HEK293T (cell line): ENCODE measurements around the gene FRS2.

ENCODE experiments used
- FOXM1 ChIP-seq: fragments of 450-650 bp; IDR thresholded peaks from 2 replicates; pipeline ENCODE4 v1.6.1; 2017; ENCODE audit warnings: mild to moderate bottlenecking, borderline replicate concordance
- HDGF ChIP-seq: fragments of 450-650 bp; IDR thresholded peaks from 2 replicates; pipeline ENCODE4 v1.6.1; 2017; ENCODE audit warnings: antibody characterized with exemption, borderline replicate concordance
- SP1 ChIP-seq: fragments of 450-650 bp; IDR thresholded peaks from 2 replicates; pipeline ENCODE4 v1.6.1; 2017
- SUZ12 ChIP-seq: fragments of 450-650 bp; IDR thresholded peaks from 2 replicates; pipeline ENCODE4 v1.6.1; 2016; ENCODE audit warnings: mild to moderate bottlenecking

DNA sequence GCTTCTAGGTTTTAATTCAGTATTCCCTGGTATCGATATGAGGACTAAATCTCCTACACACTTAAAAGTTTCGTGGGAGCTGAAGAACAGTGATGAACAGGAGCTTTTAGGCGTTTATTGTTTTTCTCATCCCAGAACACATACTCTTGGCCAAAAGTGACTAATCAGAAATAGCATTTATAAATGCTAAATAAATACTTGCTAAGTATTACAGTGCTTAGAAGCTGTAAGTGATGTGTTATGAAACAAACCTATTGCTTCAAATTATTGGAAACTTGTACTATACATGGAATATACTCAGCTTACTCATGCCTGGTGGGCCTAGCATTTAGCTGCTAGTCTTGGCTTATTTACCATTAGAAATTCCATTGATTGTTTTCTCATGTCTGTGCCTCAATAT, 24.9 kb downstream of the FRS2 start:
- TF ChIP-seq FOXM1 = no peak
- TF ChIP-seq SUZ12 = no peak
- no peak for TF ChIP-seq SP1
- TF ChIP-seq HDGF = no peak
